Stimulated activated CD8-positive, alpha-beta memory T cell treated with anti-CD3 and anti-CD28 coated beads, Interleukin-2, amount 100 ng/mL, for 1 hour (primary cell): ENCODE data around the gene TRAK1.

Experiments used
- DNase-seq, 2 donors: peaks; one replicate each; pipeline ENCODE4 v3.0.0-alpha.2; 2020; ENCODE audit warnings: low read depth in 2 of 2

The TRAK1 gene

GRCh38 chr3:42123824-42124658 is 32.9 kb downstream of the TRAK1 start:
- no peak for DNase-seq

DNA sequence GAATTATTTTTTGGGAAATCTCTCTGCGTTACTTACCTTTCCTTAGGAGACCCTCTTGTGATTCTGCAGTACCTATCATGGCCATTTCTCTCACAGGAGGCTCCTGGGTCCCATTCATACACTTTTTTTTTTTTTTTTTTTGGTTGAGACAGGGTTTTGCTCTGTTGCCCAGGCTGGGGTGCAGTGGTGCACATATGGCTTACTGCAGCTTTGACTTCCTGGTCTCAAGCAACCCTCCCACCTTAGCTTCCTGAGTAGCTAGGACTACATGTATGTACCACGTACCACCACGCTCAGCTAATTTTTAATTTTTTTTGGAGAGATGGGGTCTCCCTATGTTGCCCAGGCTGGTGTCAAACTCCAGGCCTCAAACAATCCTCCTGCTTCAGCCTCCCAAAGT is 36.1 kb downstream of the TRAK1 start:
- no peak for DNase-seq

GRCh38 chr3:42128526-42128925 is 37.4 kb downstream of the TRAK1 start:
- no peak for DNase-seq

DNA sequence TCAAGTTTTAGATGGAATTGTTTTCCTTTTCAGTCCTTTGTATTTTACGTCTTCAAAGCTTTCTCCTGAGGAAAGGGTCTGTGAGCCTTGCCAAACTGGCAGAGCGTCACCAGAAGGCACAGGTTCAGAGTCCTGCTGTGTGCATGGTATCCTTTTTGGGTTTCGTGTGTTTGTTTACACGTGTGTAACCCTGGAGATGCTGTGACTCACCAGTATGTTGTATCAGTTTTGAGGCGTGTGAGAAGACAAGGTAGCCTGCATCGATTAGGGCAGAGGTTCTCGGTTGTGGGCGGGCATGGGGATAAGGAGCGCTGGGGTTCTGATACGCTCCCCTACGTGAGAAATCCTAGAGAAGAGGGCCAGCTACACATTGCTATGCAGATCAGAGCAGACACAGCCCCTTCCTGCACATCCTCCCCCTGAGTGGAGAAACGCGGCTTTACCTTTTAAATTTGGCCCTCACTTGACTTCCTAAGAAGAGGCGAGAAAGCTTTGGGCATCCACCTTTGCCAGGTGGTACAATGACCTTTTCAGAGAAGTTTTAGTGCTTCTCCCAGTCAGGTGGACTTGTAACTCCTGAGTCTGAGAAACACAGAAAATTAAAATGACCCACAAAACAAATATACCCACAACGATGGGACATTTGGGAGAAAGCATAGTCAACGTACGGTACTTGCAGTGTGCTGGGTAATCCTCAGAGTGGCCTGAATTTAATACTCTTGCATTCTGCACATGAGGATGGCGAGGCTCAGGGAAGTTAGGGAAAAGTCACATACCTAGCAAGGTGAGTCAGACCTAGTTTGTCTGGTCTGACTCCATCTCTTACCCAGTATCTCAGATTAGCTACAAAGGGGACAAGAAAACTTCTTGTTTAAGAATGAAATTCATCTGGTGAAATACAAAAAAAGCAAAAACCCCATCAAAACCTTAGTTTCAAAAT is 38.1 kb downstream of the TRAK1 start:
- no peak for DNase-seq

DNA sequence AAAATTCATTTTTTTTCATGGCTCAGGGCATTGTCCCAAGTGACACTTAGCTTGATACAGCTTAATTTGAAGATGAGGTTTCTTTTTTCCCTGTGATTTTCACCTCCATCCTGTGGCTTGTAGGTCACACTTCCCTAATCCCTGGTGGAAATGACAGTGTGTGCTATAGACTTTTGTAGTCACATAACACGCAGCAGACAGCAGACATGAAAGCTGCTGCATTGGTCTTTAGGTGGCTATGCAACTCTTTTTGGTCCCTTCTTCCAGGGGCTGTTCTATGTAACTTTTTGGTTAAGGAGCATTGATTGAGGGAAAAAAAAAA is 38.8 kb downstream of the TRAK1 start:
- no peak for DNase-seq

GRCh38 chr3:42130329-42131070 is 39.3 kb downstream of the TRAK1 start:
- DNase-seq, result no peak

GRCh38 chr3:42133500-42134298 is 42.5 kb downstream of the TRAK1 start:
- DNase-seq, result no peak

GRCh38 chr3:42134867-42135464 is 43.8 kb downstream of the TRAK1 start:
- no peak for DNase-seq

- DNase-seq, result no peak
Observed at GRCh38 chr3:42139621-42140453, 48.7 kb downstream of the TRAK1 start.

- DNase-seq, result no peak
Observed at GRCh38 chr3:42140665-42141203, 49.6 kb downstream of the TRAK1 start.

DNA sequence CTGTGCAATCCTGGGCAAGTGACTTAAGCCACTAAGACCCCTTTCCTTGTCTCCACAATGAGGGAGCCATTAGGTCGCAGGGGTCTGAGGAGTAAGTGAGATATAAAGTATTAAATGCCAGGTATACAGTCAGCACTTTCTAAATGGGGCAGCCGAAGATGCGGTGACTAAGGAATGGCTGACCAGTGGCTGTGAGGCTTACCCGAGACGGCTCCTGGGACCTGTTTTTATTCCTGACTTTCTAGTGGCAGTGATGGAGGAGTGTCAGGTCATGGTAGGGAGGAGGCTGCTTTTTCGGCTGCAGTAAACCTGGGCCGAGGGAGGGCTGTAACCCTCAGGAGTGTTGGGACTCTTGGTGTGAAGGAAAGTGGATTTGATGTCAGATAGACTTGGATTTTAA is 52.3 kb downstream of the TRAK1 start:
- no peak for DNase-seq

- no peak for DNase-seq
Observed at GRCh38 chr3:42144209-42144608, 53.1 kb downstream of the TRAK1 start.

DNA sequence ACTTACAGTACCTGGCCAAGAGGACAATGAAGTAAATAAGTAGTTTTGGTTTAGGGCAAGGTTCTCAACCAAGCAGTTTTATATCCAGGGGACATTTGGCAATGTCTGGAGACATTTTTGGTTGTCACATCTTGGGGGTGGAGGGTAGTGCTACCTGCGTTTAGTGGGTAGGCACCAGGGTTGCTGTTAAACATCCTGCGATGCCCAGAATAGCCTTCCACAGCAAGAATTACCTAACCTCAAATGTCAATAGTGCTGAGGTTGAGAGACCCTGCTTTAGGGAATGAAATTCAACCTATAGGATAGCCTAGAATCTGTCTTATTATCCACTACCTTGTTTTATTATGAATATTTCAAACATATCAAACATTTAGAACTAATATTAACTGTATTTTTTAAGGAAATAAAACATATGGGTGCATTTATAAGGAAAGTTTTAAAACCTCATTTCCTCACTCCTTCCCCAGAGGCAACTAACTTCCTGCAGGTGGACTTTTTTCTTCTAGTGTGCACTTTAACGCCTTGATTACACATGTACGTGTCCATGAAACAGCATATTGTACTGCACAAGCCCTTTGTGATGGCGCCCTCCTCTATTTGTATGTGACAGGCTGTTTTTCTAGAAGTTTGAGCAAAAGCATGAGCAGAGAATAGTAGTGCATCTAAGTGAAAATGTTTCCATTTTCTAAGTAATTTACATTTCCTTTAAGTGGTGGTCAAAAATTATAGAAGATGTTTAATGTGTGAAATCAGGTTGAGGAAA is 57.1 kb downstream of the TRAK1 start:
- DNase-seq, result no peak

GRCh38 chr3:42148982-42149432 is 57.9 kb downstream of the TRAK1 start:
- DNase-seq, result no peak

DNA sequence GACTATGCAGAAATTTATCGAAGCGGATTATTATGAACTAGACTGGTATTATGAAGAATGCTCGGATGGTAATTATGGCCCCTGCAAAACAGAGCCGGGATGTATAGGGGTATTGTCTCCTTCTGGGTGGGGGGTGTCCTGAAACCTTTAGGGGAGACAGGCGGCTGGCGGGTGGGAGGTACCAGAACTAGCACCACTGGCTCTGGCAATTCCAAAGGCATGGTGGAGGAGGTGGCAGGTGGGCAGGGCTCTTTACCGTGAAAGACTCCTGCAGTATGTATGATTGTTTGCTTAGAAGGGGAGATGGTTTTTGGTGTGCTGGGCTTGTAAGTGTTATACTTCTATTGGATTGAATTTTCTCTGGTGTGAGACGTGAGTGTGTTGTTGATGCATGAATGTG is 58.4 kb downstream of the TRAK1 start:
- DNase-seq, result no peak

DNA sequence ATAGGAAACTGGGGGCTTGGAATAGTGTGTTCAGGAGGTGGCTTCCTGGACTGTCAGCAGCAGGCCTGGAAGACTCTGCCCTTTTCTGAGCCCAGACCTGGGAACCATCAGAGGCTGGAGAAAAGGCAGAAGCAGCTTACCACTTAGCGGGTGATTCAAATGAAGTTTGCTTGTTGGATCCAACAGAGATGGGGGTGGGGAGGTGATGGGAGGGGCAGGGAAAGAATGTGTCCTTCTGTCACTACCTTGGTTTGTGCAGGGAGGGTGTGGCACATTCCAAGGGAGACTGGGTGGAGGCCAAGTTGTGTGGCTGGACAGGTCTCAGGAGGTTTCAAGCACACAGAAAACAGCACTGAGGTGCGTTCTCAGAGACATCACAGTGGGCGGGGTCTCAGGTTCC is 58.8 kb downstream of the TRAK1 start:
- DNase-seq, result no peak

- DNase-seq, result no peak
Observed at GRCh38 chr3:42151596-42152168, 60.5 kb downstream of the TRAK1 start.

- DNase-seq, result no peak
Observed at GRCh38 chr3:42152193-42152592, 61.0 kb downstream of the TRAK1 start.

DNA sequence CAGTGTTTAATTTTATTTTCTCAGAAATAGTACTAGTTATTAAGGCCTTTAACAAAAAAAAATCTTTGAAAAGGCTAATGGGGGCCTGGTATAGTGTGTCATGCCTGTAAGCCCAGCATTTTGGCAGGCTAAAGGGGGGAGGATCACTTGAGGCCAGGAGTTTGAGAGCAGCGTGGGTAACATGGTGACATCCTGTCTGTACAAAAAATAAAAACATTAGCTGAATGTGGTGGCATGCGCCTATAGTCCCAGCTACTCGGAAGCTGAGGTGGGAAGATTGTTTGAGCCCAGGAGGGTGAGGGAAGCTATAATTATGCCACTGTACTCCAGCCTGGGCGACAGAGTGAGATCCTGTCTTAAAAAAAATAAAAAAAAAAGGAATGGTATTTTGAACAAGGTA is 61.9 kb downstream of the TRAK1 start:
- no peak for DNase-seq
